ENCODE results near the gene RBPJL.

The RBPJL gene

GRCh38 chr20:45320948-45321595 lies 14.4 kb downstream of the RBPJL start:
- no peak for DNase-seq

- no peak for DNase-seq
Measured at GRCh38 chr20:45322952-45323383, 16.3 kb downstream of the RBPJL start.

- no peak for DNase-seq
Measured at GRCh38 chr20:45323731-45324130, 17.1 kb downstream of the RBPJL start.

GRCh38 chr20:45325371-45325770 lies 18.7 kb downstream of the RBPJL start:
- no peak for DNase-seq

DNA sequence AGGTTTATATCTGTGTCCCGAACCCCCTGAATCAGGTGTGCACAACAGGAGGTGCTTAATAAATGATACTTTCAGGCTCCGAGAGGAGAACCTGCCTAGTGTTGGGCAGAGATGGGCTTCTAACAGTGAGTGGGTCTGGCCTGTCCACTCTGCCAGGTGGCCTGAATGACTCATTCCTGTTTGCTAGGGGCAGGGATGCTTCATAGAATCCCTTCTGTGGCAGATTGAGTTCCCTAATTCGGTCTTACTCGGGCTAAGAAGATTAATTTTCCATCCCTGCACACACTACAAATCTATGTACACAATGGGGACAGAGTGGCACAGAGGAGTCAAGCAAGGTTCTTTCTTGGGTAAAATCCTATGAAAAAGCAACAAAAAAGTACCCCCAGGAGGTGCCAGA lies 21.8 kb downstream of the RBPJL start:
- DNase-seq = no peak

DNA sequence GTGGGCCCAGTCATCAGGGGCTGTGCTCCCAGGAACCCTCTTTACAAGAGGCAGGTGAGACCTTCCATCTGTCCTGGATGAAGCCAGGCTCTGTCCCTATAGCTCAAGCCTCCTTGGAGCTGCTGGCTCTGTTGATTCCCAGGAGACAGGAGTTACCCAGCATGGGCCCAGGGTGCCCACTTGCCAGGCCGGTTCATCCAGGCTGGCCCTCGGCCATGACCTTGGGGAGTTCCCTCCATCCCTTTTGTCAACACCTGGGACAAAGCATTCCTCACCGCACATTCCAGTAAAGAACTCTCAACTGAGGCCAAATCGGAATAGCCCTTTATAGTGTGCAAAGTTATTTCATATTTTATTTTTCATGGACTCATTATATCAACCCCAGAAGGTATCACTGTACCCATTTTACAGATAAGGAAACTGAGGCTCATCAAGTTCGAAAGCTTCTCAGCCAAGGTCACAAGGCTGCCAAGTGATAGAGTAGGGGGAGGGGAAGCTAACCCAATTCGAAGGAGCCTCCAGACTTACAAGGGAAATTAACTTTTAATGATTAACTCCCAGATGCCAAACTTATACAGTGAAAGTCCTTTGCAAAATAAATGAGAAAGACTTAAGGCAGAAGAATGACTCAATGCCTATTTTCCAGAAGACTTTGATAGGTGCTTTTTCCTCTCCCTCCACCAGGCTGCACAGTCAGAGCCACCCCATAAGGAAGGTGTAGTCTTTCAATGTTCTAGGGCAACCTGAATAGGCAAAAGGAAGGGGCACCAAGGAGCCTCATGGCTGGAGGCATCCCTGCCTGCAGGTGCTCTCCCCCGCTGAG lies 23.1 kb downstream of the RBPJL start:
- no peak for DNase-seq

DNA sequence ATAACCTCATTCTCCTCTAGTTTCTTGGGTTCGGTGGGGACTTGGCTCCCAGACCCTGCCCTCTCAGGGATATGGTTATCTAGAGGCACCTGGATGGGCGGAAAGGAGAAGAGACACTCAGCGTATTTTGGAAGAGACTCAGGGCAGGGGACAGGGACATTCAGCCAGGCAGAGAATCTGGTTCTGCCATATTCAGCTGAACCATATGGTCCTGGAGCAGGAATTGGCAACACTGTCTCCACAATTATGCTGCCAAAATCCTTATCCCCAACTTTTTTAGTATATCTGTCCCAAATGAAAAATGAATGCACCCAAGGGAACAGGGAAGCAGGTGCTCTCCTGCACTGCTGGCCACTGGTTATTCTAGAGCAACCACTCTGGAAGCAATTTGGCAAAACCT lies 23.8 kb downstream of the RBPJL start:
- DNase-seq = no peak

- no peak for DNase-seq
Measured at GRCh38 chr20:45336530-45337366, 30.1 kb downstream of the RBPJL start.

- DNase-seq = no peak
Measured at GRCh38 chr20:45337367-45338120, 30.9 kb downstream of the RBPJL start.

DNA sequence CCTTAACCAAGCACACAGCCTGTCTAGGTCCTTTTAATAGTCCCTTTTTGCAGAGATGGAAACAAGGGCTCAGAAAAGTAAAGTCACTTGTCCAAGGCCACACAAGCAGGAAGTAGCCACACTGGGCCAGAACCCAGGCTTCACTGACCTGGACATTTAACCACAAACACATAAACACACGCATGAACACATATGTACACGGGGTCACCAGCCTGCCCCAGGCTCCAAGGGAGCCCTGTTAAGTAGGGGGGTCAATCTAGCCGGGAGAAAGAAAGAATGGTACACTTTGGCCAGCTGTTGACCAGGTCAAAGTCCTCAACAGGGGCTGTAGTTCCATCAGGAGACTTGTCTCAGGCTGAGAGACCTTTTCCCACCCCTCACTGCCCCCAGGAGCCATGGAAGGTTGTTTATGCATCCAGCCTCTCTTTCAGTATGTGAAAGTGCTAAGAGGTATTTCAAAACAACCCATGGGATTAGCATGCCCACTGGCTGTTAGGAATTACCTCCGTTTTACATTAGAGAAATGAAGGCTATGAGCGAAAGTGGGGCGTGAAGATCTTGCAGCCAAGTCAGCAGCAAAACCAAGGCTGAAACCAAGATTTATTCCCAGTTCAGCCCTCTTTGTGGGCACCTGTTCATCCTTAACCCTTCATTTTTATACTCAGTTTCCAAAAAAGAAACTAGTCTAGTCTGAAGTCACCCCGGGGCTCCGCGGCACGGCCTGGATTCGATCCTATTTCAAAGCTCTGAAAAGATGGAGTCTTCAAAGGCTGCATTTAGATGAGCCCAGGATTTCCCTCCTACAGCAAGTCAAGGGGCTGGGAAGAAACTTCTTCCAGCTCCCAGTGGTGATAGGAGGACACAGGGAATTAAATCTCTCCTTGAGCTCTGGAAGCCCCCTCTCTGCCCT lies 31.7 kb downstream of the RBPJL start:
- no peak for DNase-seq

DNA sequence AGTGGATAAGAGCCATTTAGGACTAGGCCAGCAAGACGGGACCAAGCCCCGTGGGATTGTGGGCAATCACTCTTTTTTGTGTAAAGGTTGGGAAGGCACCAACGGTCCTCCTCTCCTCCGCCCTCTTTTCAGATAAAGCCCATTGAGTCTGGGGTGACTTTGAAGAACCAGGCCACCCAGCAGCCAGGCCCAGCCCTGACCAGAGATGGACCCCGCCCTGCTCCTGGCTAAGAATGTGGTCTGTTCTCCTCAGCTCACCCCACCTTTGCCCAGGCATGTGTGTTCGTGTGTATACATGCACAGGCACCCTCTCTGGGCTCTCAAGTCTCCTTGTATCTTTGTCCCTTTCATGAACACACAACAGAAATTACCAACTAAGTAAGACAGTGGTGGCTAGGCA lies 32.4 kb downstream of the RBPJL start:
- DNase-seq = no peak

- no peak for DNase-seq
Measured at GRCh38 chr20:45339799-45340198, 33.2 kb downstream of the RBPJL start.

GRCh38 chr20:45340236-45340847 lies 33.7 kb downstream of the RBPJL start:
- no peak for DNase-seq

- no peak for DNase-seq
Measured at GRCh38 chr20:45340951-45341350, 34.3 kb downstream of the RBPJL start.

- no peak for DNase-seq
Measured at GRCh38 chr20:45341579-45341938, 34.9 kb downstream of the RBPJL start.

- DNase-seq = no peak
Measured at GRCh38 chr20:45341939-45342854, 35.6 kb downstream of the RBPJL start.

DNA sequence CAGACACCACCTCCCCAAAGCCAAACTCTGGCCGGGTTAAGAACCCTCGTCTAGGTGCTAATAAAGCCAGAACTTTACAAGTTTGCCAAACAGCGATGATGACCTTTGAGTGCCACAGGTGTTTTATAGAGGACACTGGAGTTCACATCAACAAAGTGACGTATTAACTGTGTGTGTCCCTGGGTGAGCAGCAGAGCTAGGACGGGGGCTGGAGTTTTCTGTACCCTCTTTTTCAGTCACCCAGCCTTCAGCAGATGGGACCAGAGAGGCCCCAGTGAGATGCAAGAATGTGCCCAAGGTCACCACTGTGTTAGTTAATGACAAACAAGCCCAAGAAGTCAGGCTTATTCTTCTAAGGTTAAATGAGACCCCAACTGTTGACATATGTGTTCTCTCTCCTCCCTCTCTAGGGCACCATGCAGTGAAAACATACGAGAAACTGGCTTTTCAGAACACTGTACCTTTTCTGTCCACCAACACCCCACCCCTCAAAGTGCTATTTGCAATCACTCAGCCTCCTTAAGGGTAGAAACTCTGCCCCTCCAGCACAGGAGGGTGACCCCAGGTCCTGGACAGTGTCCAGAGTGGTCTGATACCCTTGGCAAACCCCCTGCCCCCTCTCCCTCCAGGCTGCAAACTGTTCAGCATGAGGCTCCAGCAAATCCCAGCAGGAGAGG lies 36.4 kb downstream of the RBPJL start:
- DNase-seq = no peak

DNA sequence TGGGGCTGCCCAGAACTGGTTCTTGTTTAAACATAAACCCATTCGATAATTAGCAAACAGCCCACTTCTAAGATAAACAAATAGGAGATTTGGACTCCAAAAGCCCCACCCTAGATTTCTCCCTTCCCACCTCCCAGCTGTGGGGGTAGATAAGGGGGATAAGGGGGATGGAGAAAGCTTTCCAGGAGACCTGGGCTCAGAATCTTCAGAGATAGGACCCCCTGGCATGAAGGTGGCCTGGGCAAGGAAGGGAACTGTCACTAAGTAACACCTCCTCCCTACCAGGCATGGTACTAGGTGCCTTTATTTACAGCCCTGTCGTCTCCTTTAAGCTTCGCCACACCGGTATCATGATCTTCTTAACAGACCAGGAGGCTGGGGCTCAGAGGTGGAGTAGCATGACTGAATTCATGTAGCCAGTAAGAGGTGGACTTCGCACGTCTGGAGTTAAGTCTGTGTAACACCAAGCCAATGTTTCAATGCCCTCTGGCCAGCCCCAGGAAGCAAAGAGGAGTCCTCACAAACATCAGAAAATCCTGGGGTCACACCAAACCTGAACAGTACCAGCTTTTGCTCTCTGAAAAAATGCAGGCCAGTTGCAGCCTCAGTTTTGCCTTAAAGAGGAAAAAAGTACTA lies 37.0 kb downstream of the RBPJL start:
- DNase-seq = no peak

All from stimulated activated CD8-positive, alpha-beta memory T cell treated with anti-CD3 and anti-CD28 coated beads, Interleukin-4, amount 100 ng/mL, for 48 hours (primary cell).